ENCODE results near the gene SLC35F1. TPM values are rescaled to one million over a fixed set of nuclear protein-coding genes. Genes with fewer than 3 reads are reported as not detected.

SLC35F1 gene
- total and polyA plus RNA-seq, 4 donors, result 27.8 to 68.7 (median 61.5) TPM

DNA sequence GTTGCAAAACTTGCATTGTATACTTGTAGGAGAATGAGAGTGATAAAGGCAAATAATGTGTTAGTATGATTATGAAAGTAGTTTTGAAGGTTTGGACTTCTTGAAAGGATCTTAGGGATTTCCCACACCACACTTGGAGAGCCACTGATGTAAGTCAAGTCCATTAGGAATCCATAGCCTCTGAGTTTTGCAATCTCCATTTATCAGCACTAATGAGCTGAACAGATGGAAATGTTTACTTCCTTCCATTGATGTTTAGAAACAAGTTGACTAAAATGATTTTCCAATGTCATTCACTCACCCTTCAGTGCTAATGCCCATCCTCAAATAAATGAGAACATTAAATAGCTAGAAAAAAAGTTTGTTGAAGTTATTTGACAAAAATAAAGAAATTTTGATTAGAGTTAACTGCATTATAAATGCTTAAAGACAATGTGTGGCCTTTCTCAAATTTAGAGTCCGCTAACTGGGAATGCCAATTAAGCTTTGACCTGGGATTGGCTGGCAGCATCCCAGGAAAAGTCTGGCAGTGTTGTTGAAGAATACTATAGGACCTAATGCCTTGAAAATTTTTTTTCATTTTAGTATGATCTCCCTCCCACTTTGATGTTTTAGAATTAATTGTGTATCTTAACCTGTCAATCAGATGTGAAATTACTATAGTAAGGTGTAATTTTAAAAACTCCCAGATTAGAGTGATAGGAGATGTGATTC lies 68.0 kb downstream of the SLC35F1 start:
- DNase-seq (ENCODE audit: low read depth in 4 of 6, low spot score in 6 of 6), result peak in 1 of 6 donors; percentile 51
- no peak overlapping the region for H3K4me3 ChIP-seq (ENCODE audit: low read depth, low read length)
- no peak overlapping the region for H3K27ac ChIP-seq (ENCODE audit: low read depth, low read length)
- no peaks in the 10 kb centered on the region for H3K36me3 ChIP-seq (ENCODE audit: control insufficient read depth, insufficient read depth, low read length)
- no peaks in the 10 kb centered on the region for H3K4me1 ChIP-seq (ENCODE audit: control insufficient read depth, insufficient read depth, low read length)
- no CpG with 5 or more reads among the region's 1 CpG for WGBS (ENCODE audit: insufficient coverage)
- H3K27me3 ChIP-seq (ENCODE audit: control insufficient read depth, insufficient read depth, low read length), result no peaks in the 10 kb centered on the region
- H3K9me3 ChIP-seq (ENCODE audit: control insufficient read depth, insufficient read depth, low read length), result peaks cover 5% of the 10 kb centered on the region

DNA sequence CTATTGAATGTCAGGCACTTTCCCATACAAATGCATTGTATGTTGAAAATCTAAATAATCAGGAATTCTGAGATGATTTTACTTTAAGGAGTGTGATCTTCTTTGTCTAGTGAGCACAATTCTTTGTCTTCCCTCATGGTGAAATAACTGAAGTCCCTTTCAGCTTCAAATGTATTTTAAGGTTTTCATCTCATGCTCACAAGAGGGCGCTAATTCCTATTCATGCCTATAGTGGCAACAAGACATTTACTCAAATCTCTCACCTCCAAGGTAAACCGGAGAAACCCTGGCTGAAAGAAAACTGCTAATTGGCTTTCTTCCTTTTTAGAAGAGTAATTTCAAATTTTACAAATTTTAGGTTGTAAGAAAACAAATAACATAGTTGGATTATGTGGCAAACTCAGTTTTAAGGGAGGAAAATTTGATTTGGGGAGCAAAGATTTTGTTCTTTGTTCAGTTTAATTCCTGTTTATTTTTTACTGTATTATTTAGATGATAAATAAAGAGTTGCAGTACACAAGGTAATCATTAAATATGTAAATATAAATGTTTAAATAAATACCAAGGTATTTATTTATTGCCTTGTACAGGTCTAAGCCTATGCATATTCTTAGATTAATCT lies 69.1 kb downstream of the SLC35F1 start:
- no peaks in the 10 kb centered on the region for H3K4me1 ChIP-seq (ENCODE audit: control insufficient read depth, insufficient read depth, low read length)
- 0% methylated on average over 1 of the region's 2 CpGs for WGBS (ENCODE audit: insufficient coverage)
- peak in 5 of 6 donors; percentile 38 to 94 (median 53) for DNase-seq (ENCODE audit: low read depth in 4 of 6, low spot score in 6 of 6)
- no peaks in the 10 kb centered on the region for H3K27me3 ChIP-seq (ENCODE audit: control insufficient read depth, insufficient read depth, low read length)
- peak overlapping the region; percentile 11 for H3K27ac ChIP-seq (ENCODE audit: low read depth, low read length)
- H3K4me3 ChIP-seq (ENCODE audit: low read depth, low read length), result no peak overlapping the region
- H3K9me3 ChIP-seq (ENCODE audit: control insufficient read depth, insufficient read depth, low read length), result peaks cover 5% of the 10 kb centered on the region
- H3K36me3 ChIP-seq (ENCODE audit: control insufficient read depth, insufficient read depth, low read length), result no peaks in the 10 kb centered on the region

GRCh38 chr6:117985916-117986315 lies 78.9 kb downstream of the SLC35F1 start:
- peaks cover 10% of the 10 kb centered on the region for H3K4me1 ChIP-seq (ENCODE audit: control insufficient read depth, insufficient read depth, low read length)
- H3K27me3 ChIP-seq (ENCODE audit: control insufficient read depth, insufficient read depth, low read length), result no peaks in the 10 kb centered on the region
- no peak overlapping the region for H3K4me3 ChIP-seq (ENCODE audit: low read depth, low read length)
- no peaks in the 10 kb centered on the region for H3K36me3 ChIP-seq (ENCODE audit: control insufficient read depth, insufficient read depth, low read length)
- no CpG with 5 or more reads among the region's 1 CpG for WGBS (ENCODE audit: insufficient coverage)
- DNase-seq (ENCODE audit: low read depth in 4 of 6, low spot score in 6 of 6), result peak in 2 of 6 donors; percentile 53 to 90
- peak overlapping the region; percentile 58 for H3K27ac ChIP-seq (ENCODE audit: low read depth, low read length)
- no peaks in the 10 kb centered on the region for H3K9me3 ChIP-seq (ENCODE audit: control insufficient read depth, insufficient read depth, low read length)

DNA sequence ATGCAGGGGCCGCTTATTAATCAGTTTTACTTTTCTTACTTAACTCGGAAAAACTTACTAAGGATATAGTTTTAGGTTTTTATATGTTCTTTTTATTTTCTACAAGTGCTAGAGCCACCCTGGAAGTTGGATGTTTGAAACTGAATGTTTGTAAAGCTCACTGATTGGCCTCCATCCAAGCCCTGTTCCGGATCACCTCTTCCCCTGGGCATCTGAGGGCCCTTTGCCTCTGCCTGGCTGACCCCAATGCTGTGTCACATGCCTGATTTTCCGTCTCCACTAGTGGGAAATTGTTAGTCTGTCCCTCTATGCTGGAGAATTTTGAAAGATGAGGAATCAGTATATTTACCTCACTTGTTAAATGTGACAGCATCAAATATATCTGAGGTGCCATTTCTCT lies 79.3 kb downstream of the SLC35F1 start:
- Histone ChIP-seq H3K4me1 (ENCODE audit: control insufficient read depth, insufficient read depth, low read length) (peaks cover 10% of the 10 kb centered on the region), H3K27ac (ENCODE audit: low read depth, low read length) (peak overlapping the region; percentile 29), H3K27me3 (ENCODE audit: control insufficient read depth, insufficient read depth, low read length) (no peaks in the 10 kb centered on the region), H3K4me3 (ENCODE audit: low read depth, low read length) (no peak overlapping the region), H3K9me3 (ENCODE audit: control insufficient read depth, insufficient read depth, low read length) (no peaks in the 10 kb centered on the region), H3K36me3 (ENCODE audit: control insufficient read depth, insufficient read depth, low read length) (no peaks in the 10 kb centered on the region)
- WGBS (ENCODE audit: insufficient coverage), result no CpG with 5 or more reads among the region's 4 CpGs
- peak in 1 of 6 donors; percentile 29 for DNase-seq (ENCODE audit: low read depth in 4 of 6, low spot score in 6 of 6)

DNA sequence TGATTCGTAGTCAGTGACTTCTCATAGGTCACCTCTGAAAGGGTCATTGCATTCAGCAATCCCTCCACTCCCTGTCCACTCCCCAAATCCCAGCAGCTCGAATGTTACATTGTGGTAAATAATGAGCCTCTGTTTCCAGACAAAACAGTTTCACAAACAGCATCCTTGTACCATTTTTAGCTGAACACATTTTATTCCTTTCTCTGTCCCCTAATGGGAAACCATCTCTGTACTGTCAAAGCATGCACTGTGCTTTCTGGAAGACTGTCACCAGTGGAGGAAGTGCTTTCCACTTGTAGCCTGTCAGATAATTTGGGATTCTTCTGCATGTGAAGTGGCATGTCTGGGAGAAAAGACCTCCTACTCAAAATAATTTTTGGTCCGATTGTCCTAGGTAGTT lies 82.0 kb downstream of the SLC35F1 start:
- no peak overlapping the region for H3K4me3 ChIP-seq (ENCODE audit: low read depth, low read length)

DNA sequence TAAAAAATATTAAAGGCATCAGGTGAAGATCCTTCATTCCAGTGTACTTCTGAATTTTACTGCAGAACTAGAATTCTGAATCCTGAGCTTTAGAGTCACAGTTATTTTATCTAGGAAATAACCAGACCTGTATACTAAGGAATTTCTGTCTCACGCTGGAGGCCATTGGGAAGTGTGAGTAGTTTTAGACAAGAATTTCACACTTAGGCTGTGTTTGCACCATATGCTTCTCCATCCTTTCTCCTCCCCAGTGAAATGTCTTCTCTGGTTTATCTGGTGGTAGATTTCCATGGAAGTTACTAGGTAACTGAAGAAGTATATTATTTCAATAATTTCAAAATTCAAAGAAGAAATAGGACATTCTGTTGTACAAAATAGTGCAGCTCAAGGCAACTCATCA lies 83.1 kb downstream of the SLC35F1 start:
- no peak for DNase-seq (ENCODE audit: low read depth in 4 of 6, low spot score in 6 of 6)
- no CpG with 5 or more reads among the region's 1 CpG for WGBS (ENCODE audit: insufficient coverage)
- peaks cover 15% of the 10 kb centered on the region for H3K4me1 ChIP-seq (ENCODE audit: control insufficient read depth, insufficient read depth, low read length)

More for the DNA sequence above, 82.0 kb downstream of the SLC35F1 start:
- Histone ChIP-seq H3K27ac (ENCODE audit: low read depth, low read length) (peak overlapping the region; percentile 49), H3K36me3 (ENCODE audit: control insufficient read depth, insufficient read depth, low read length) (no peaks in the 10 kb centered on the region), H3K9me3 (ENCODE audit: control insufficient read depth, insufficient read depth, low read length) (no peaks in the 10 kb centered on the region), H3K4me1 (ENCODE audit: control insufficient read depth, insufficient read depth, low read length) (peaks cover 15% of the 10 kb centered on the region), H3K27me3 (ENCODE audit: control insufficient read depth, insufficient read depth, low read length) (no peaks in the 10 kb centered on the region)
- WGBS (ENCODE audit: insufficient coverage), result 40% methylated on average over 1 of the region's 3 CpGs
- DNase-seq (ENCODE audit: low read depth in 4 of 6, low spot score in 6 of 6), result peak in 2 of 6 donors; percentile 17 to 28

GRCh38 chr6:117992856-117993255 lies 85.8 kb downstream of the SLC35F1 start:
- peak in 5 of 6 donors; percentile 53 to 92 (median 77) for DNase-seq (ENCODE audit: low read depth in 4 of 6, low spot score in 6 of 6)
- no peak overlapping the region for H3K4me3 ChIP-seq (ENCODE audit: low read depth, low read length)
- H3K4me1 ChIP-seq (ENCODE audit: control insufficient read depth, insufficient read depth, low read length), result peaks cover 5% of the 10 kb centered on the region
- H3K36me3 ChIP-seq (ENCODE audit: control insufficient read depth, insufficient read depth, low read length), result no peaks in the 10 kb centered on the region
- H3K9me3 ChIP-seq (ENCODE audit: control insufficient read depth, insufficient read depth, low read length), result no peaks in the 10 kb centered on the region
- peak overlapping the region; percentile 58 for H3K27ac ChIP-seq (ENCODE audit: low read depth, low read length)
- no peaks in the 10 kb centered on the region for H3K27me3 ChIP-seq (ENCODE audit: control insufficient read depth, insufficient read depth, low read length)
- 9% methylated on average over 1 of the region's 1 CpG for WGBS (ENCODE audit: insufficient coverage)

More for the DNA sequence above, 83.1 kb downstream of the SLC35F1 start:
- Histone ChIP-seq H3K36me3 (ENCODE audit: control insufficient read depth, insufficient read depth, low read length) (no peaks in the 10 kb centered on the region), H3K9me3 (ENCODE audit: control insufficient read depth, insufficient read depth, low read length) (no peaks in the 10 kb centered on the region), H3K4me3 (ENCODE audit: low read depth, low read length) (no peak overlapping the region), H3K27me3 (ENCODE audit: control insufficient read depth, insufficient read depth, low read length) (no peaks in the 10 kb centered on the region), H3K27ac (ENCODE audit: low read depth, low read length) (peak overlapping the region; percentile 22)

DNA sequence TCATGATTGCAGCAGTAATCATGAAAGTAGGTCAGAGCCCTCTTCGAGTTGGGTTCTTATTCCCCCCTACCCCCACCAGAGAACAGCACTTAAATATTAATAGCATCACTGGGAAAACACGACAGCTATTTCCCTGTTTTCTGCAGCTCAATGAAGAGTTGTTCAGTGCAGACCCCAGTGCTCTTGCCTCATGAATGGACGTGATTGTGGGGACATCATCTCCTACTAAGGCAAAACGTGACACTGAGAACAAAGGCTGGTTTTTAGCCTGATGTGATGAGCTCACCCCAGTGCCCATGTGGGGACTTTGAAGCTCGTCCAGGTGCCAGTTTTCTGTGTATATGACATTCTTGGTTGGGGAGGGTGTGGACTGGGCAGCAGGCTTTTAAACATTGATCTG lies 105.9 kb downstream of the SLC35F1 start:
- peaks cover 3% of the 10 kb centered on the region for H3K4me1 ChIP-seq (ENCODE audit: control insufficient read depth, insufficient read depth, low read length)
- no peak overlapping the region for H3K4me3 ChIP-seq (ENCODE audit: low read depth, low read length)
- peak overlapping the region; percentile 76 for H3K27ac ChIP-seq (ENCODE audit: low read depth, low read length)
- DNase-seq (ENCODE audit: low read depth in 4 of 6, low spot score in 6 of 6), result peak in 4 of 6 donors; percentile 39 to 86 (median 60)
- no peaks in the 10 kb centered on the region for H3K36me3 ChIP-seq (ENCODE audit: control insufficient read depth, insufficient read depth, low read length)
- H3K9me3 ChIP-seq (ENCODE audit: control insufficient read depth, insufficient read depth, low read length), result no peaks in the 10 kb centered on the region
- WGBS (ENCODE audit: insufficient coverage), result 31% methylated on average over 3 of the region's 5 CpGs
- no peaks in the 10 kb centered on the region for H3K27me3 ChIP-seq (ENCODE audit: control insufficient read depth, insufficient read depth, low read length)

DNA sequence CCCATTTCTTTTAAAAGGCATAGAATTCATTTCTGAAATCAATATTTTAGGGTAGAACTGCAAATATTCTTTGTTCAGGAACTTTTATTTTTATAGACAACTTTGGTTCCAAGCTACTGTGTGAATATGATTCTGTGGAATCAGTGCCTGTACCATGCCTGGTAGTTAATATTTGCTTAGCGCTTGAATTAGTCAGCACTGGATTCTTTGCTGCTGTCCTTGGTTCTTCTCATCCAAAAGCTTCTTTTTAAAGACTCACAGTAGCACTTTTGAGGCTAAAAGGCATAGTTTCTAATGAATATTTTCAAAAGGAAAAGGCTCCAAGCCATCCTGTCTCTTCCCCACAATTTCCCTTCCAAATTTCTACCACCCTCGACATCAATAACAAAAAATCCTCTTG lies 109.5 kb downstream of the SLC35F1 start:
- H3K36me3 ChIP-seq (ENCODE audit: control insufficient read depth, insufficient read depth, low read length), result no peaks in the 10 kb centered on the region
- no CpG with 5 or more reads among the region's 2 CpGs for whole genome bisulfite sequencing (ENCODE audit: insufficient coverage)

More for the DNA sequence above, 109.5 kb downstream of the SLC35F1 start:
- no peaks in the 10 kb centered on the region for H3K9me3 ChIP-seq (ENCODE audit: control insufficient read depth, insufficient read depth, low read length)
- DNase-seq (ENCODE audit: low read depth in 4 of 6, low spot score in 6 of 6), result no peak
- H3K27ac ChIP-seq (ENCODE audit: low read depth, low read length), result no peak overlapping the region
- peaks cover 1% of the 10 kb centered on the region for H3K4me1 ChIP-seq (ENCODE audit: control insufficient read depth, insufficient read depth, low read length)
- no peak overlapping the region for H3K4me3 ChIP-seq (ENCODE audit: low read depth, low read length)
- H3K27me3 ChIP-seq (ENCODE audit: control insufficient read depth, insufficient read depth, low read length), result no peaks in the 10 kb centered on the region
